Right atrium auricular region (tissue), 2 donors: ENCODE results near the gene ZNF436. TPM values are rescaled to one million over a fixed set of nuclear protein-coding genes. Genes with fewer than 3 reads are reported as not detected.

Source experiments
- DNase-seq: peaks from one replicate; pipeline ENCODE4 v3.0.0-alpha.2; 2019; ENCODE audit warnings: low spot score
- H3K27ac ChIP-seq, 2 donors: fragments of 200-600 bp; sonication (generic); 1 replicate in 1 of 2; 2 replicates in 1 of 2; pipeline ENCODE4 v1.5.1; 2016 to 2019
- H3K27me3 ChIP-seq, 2 donors: fragments of 200-600 bp; sonication (generic); one replicate each; pipeline versions ENCODE4 v1.5.1 to v1.6.0; 2017 to 2019
- H3K36me3 ChIP-seq: fragments of 200-600 bp; sonication (generic); one replicate; pipeline ENCODE4 v1.5.1; 2016
- H3K4me1 ChIP-seq, 2 donors: fragments of 200-600 bp; sonication (generic); one replicate each; pipeline versions ENCODE4 v1.5.1 to v1.6.0; 2017 to 2019
- H3K4me3 ChIP-seq, 2 donors: fragments of 200-600 bp; sonication (generic); 1 replicate in 1 of 2; 2 replicates in 1 of 2; pipeline ENCODE4 v1.5.1; 2017 to 2019; ENCODE audit warnings: mild to moderate bottlenecking in 1 of 2, moderate library complexity in 1 of 2
- H3K9me3 ChIP-seq, 2 donors: fragments of 200-600 bp; sonication (generic); one replicate each; pipeline ENCODE4 v1.5.1; 2019
- total RNA-seq, 2 donors: library from RNA; depleted of rRNA; stranded (reverse); fragments of >200 nt; gene quantifications; one replicate each; pipeline ENCODE4 v1.1.0, GENCODE V29; 2016
- TF ChIP-seq, protein P1 (sequence below), 2 donors: fragments of 200-600 bp; sonication (generic); IDR thresholded peaks; one replicate each; pipeline ENCODE4 v1.5.1; 2019; ENCODE audit warnings: antibody characterized with exemption in 2 of 2

Gene ZNF436
- total RNA-seq, 2 donors from 2014 or later, result 7.9 to 10.0 TPM

DNA sequence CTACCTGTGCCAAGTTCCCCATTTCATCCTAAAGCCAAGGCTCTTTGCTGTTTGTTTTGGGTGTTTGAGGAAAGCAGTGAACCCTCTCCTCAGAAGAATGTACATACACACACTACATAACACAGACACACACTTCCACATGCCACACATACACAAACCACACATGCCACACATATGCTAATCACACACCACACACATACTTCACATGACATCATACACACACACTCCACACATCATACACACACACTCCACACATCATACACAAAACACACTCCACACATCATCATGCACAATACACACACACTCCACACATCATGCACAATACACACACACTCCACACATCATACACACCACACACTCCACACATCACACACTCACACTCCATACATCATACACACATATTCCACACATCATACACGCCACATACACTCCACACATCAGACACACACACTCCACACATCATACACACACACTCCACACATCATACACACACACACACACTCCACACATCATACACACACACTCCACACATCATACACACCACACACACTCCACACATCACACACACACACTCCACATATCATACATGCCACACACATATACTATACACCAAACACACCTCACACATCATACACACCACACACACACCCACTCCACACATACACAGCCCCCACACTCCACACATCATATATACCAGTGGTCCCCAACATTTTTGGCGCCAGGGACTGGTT, 22.7 kb upstream of the ZNF436 start:
- Histone ChIP-seq H3K4me1 (peaks cover 0 to 30% of the 10 kb centered on the region in 2 donors), H3K36me3 (no peaks in the 10 kb centered on the region), H3K9me3 (no peaks in the 10 kb centered on the region), H3K27me3 (no peaks in the 10 kb centered on the region), H3K4me3 (no peak overlapping the region), H3K27ac (no peak overlapping the region)
- TF ChIP-seq, protein P1, sequence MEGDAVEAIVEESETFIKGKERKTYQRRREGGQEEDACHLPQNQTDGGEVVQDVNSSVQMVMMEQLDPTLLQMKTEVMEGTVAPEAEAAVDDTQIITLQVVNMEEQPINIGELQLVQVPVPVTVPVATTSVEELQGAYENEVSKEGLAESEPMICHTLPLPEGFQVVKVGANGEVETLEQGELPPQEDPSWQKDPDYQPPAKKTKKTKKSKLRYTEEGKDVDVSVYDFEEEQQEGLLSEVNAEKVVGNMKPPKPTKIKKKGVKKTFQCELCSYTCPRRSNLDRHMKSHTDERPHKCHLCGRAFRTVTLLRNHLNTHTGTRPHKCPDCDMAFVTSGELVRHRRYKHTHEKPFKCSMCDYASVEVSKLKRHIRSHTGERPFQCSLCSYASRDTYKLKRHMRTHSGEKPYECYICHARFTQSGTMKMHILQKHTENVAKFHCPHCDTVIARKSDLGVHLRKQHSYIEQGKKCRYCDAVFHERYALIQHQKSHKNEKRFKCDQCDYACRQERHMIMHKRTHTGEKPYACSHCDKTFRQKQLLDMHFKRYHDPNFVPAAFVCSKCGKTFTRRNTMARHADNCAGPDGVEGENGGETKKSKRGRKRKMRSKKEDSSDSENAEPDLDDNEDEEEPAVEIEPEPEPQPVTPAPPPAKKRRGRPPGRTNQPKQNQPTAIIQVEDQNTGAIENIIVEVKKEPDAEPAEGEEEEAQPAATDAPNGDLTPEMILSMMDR (IDR thresholded peaks at IDR 0.05), result no peak
- no peak for DNase-seq

DNA sequence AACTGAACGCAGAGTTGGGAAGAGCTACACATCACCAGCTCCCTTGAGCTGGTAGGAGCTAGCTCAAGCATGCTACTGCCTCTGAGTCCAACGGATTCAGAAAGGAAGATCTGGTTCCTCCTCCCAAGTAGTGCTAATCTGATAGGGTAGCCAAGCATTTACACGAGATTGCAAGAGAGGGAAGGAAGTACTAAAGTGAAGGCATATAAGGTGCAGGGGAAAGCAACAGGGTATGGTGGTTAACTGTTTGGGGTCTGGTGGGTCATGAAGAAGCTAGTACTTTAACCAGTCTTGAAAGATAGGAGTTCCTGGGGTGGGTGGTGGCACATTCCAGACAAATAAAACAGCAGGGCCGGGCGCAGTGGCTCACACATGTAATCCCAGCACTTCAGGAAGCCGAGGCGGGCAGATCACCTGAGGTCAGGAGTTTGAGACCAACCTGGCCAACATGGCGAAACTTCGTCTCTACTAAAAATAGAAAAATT, 20.2 kb upstream of the ZNF436 start:
- Histone ChIP-seq H3K27ac (no peak overlapping the region), H3K4me1 (peaks cover 0 to 21% of the 10 kb centered on the region in 2 donors), H3K4me3 (no peak overlapping the region), H3K36me3 (no peaks in the 10 kb centered on the region), H3K9me3 (no peaks in the 10 kb centered on the region), H3K27me3 (no peaks in the 10 kb centered on the region)
- DNase-seq, result no peak
- TF ChIP-seq, protein P1 (IDR thresholded peaks at IDR 0.05), result no peak

DNA sequence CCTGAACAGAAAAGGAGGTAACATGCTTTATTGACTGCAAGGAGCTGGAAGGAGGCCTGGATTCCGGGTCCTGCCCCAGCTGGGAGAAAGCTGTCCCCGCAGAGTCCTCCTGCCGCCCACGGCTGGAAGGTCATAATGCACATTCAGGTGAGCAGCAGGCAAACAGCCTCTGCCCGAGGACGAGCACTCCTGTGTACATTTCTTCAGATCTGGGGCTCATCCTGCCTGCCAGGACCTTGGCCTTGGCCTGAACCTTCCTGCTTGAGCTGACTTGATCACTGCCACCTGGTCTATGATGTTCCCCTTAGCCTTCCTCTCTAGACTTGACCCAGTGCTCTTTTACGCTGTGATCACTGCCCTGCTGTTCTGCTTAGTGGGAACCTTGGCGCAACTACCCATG, 17.9 kb upstream of the ZNF436 start:
- H3K4me1 ChIP-seq, result peaks cover 0 to 9% of the 10 kb centered on the region in 2 donors
- TF ChIP-seq, protein P1 (IDR thresholded peaks at IDR 0.05), result no peak
- H3K27me3 ChIP-seq, result no peaks in the 10 kb centered on the region

DNA sequence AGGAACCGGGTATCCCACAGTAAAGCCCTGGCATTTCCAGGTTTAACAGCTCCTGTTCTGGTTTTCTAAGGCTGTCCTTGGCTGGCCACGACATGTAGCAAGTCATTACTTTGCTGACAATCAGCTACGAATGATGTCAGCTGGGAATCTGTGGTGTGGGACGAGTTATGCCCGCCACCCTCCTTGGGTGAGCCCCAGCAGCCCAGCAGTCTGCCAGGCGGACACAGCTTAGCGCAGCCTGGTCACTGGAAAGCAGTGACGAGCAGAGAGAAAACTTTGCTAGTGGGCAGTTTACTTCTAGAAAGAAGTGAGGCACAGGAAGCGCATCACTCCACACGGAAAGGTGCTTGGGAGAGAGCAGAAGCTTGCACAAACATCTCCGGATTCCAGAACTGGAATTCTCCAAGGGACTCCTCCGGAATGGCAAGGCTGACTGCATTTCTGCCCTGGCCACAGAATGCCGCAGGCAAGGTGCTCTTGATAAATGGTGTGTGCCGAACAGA, 15.5 kb upstream of the ZNF436 start:
- no peak for DNase-seq
- peaks cover 0 to 9% of the 10 kb centered on the region in 2 donors for H3K4me1 ChIP-seq
- H3K4me3 ChIP-seq, result no peak overlapping the region
- no peaks in the 10 kb centered on the region for H3K9me3 ChIP-seq
- no peak overlapping the region for H3K27ac ChIP-seq
- H3K36me3 ChIP-seq, result peaks cover 8% of the 10 kb centered on the region
- H3K27me3 ChIP-seq, result no peaks in the 10 kb centered on the region
- TF ChIP-seq, protein P1 (IDR thresholded peaks at IDR 0.05), result no peak

More for the DNA sequence above, 17.9 kb upstream of the ZNF436 start:
- Histone ChIP-seq H3K36me3 (no peaks in the 10 kb centered on the region), H3K27ac (no peak overlapping the region), H3K9me3 (no peaks in the 10 kb centered on the region), H3K4me3 (no peak overlapping the region)
- DNase-seq, result no peak

DNA sequence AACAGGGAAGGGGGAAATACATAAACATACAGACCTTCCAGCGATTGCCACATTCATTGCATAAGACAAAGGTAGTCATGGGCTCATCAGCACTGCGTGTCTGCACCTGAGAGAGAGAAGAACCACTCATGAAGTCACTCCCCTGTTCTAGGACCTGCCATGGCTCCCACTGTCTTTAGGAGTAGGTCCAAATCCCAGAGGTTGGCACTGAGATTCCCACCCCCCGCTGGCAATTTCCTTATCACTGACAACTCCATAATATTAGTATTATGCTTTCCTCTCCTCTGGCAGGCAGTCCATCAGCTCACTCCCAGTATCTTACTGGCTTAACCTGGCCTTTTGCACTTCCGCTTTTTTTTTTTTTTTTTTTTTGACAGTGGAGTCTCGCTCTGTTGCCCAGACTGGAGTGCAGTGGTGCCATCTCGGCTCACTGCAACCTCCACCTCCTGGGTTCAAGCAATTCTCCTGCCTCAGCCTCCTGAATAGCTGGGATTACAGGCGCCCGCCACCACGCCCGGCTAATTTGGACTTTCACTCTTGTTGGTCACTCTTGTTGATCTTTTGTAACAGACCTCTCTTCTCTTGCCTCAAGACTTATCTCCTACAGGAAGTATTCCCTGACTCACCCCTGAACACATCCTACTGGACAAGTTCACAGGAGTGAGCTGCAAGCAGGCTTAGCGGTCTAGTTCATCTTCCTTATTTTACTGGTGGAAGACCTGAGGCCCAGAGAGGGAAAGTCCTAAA, 14.8 kb upstream of the ZNF436 start:
- Histone ChIP-seq H3K4me1 (peaks cover 0 to 9% of the 10 kb centered on the region in 2 donors), H3K27me3 (no peaks in the 10 kb centered on the region), H3K9me3 (no peaks in the 10 kb centered on the region), H3K4me3 (no peak overlapping the region), H3K27ac (no peak overlapping the region), H3K36me3 (peaks cover 8% of the 10 kb centered on the region)
- DNase-seq, result no peak
- TF ChIP-seq, protein P1 (IDR thresholded peaks at IDR 0.05), result no peak
